GM13976 (cell line): Measurements from ENCODE around the gene CCDC34.

Source experiments
- DNase-seq: peaks from one replicate; pipeline ENCODE4 v3.0.0; 2012; ENCODE audit warnings: low spot score
- in situ Hi-C: fragments of 300-500 bp; cut with MboI; formaldehyde crosslinking; loops from one replicate; pipeline ENCODE4 v1.12.0; 2022; ENCODE audit warnings: low sequenced_read_pairs, mixed read lengths, inconsistent platforms; ENCODE audit not compliant: unreplicated experiment
- TF ChIP-seq, protein P1 (sequence below): IDR thresholded peaks from 2 replicates; pipeline ENCODE4 v1.5.1; 2012; ENCODE audit warnings: borderline replicate concordance, mild to moderate bottlenecking; ENCODE audit not compliant: insufficient read depth; ENCODE audit errors: extremely low read depth, missing control alignments, control extremely low read depth

CCDC34 gene

DNA sequence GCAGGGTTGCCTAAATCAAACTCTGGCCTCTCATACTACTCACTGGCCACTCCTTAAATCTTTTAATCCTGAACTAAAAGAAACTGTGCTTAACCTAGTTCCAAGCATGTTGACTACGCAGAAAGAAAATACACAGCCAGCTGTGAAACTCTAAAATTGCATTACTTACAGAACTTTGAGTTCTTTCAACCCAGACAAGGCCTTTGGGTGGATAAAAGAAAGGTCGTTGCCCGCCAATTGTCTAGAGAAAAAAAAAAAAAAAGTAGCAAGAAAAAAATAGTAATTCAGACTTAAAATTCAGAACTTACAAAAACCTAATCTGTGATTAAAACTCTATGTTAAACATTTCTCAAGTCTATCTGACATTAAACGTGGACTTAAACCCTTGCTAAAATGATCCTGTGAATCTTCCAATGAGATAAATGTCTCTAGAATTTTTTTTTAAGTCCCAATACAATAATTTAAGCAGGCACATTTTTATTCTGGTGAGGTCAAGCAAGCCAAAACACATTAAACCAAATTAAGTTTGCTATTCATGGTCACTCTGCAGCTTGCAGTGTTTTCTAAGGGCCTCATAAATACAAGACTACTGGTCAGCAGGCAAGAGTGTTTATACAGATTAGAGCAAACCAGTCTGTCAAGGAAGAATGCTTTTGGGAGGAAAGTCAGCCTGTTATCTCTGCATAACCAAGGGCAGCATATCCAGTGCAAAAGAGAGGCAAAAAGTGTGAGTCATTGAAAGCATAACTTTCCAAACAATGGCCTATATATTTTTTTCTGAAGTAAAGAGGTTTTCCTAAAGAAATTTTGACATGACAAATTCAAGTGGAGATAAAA lies 29.5 kb upstream of the CCDC34 start:
- DNase-seq, result no peak
- TF ChIP-seq, protein P1, sequence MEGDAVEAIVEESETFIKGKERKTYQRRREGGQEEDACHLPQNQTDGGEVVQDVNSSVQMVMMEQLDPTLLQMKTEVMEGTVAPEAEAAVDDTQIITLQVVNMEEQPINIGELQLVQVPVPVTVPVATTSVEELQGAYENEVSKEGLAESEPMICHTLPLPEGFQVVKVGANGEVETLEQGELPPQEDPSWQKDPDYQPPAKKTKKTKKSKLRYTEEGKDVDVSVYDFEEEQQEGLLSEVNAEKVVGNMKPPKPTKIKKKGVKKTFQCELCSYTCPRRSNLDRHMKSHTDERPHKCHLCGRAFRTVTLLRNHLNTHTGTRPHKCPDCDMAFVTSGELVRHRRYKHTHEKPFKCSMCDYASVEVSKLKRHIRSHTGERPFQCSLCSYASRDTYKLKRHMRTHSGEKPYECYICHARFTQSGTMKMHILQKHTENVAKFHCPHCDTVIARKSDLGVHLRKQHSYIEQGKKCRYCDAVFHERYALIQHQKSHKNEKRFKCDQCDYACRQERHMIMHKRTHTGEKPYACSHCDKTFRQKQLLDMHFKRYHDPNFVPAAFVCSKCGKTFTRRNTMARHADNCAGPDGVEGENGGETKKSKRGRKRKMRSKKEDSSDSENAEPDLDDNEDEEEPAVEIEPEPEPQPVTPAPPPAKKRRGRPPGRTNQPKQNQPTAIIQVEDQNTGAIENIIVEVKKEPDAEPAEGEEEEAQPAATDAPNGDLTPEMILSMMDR, result no peak
- in situ Hi-C loops, result no loop called here

DNA sequence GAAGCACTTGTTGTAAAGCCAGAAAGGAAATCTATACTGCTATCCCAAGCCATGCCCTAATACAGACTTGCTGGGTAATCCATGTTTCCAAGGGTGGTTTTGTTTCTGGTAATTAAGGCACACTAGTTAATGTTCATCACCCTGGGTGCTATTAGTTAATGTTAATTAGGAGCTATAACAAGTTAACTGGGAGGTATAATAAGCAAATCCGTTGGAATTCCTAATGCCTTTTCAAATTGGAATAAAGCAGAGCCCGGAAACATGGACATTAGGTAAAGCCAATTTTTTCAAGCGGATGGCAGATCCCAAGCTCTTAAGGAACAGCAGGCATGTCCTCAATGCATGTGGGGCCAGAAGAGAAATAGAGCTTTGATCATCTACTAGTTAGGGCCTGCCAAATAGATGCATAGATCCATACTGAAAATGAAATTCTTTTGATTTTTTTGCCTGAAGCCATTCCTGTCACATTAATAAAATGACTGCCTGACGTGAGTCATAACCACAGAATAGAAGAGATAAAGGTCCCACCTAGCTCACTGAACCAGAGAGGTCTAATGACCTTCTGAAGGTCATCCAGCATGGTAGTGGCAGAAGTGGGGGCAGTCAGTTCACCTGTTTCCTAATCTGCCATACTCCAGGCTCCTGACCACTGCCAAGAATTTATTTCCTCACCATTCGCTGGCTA lies 28.5 kb upstream of the CCDC34 start:
- no peak for DNase-seq
- TF ChIP-seq, protein P1, result no peak
- in situ Hi-C loops, result no loop called here

DNA sequence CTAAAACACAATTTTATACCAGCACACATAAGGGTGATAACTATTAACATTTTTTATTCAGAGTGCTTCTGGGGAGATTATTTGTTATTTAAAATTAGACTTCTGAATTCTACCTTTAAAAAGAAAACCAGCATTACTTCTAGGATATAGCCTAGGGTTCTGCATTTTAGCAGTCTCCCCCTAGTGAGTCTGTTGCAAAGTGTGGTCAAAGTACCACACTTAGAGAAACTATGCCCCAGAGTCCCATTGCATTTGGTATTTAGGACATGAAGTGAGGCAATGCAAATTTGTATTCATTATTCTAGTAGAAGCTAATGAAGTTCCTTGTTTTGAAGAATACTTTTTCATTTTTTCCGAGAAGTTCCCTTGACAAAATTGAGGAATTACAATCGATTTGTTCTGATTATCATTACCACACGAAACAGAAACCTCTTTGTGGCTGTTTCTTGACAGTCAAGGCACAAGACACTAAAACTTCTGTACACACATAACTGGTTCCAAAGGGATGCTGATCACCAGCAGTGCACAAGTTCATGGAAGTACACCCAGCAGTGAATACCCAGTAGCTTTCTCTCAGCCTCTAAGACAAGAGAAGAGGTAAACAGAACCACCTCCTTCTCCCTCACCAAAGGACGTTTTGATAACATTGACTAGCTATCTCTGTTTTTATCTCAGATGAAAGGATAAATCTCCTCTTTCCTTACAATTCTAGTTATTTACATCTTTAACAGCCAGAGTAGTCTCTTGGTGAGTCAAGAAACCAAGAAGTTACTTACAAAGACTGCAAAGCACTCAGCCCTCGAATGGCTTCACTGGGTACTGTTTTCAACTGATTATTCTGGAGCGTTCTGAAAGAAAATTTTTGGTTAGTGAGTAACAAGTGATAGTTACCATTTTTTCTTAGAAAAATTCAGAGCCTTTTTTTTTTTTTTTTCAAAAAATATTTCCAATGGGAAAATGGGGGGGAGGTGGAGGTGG lies 27.6 kb upstream of the CCDC34 start:
- no peak for DNase-seq
- TF ChIP-seq, protein P1, result no peak
- in situ Hi-C loops, result no loop called here

DNA sequence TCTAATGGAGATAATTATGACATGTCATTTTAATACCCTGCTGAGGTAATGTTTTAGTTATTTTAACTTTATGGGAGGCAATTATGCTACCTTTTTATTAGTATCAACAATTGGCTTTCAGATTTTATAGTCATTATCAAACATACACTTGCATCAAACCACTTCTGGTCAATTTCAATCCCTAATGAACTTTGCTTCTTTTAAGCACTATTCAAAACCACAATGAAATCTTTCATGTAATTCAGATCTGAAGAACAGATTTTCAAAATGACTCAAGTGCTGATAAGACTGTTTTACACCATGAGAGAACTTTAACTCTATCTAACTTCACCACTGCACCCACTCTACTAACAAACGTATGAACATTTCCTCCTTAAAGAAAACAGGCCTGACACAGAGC lies 25.9 kb upstream of the CCDC34 start:
- no peak for DNase-seq
- in situ Hi-C loops, result no loop called here
- TF ChIP-seq, protein P1, result no peak

DNA sequence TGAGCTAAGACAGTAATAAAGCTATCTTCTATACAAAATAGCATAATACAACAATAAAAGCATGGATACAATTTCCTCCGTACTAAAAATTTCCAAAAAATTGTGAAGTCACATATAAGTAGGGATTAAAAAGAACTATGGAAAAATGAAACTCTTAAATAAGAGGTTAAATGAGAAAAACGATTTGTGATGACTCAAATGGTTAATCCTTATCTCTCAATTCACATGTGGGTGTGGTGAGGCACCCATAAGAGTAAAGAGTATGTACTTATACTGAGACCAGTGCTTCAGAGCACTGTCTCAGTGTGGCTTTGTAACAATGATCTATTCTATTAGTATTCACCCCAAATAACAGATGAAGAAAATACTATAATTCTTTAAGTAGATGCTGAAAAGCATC lies 25.0 kb upstream of the CCDC34 start:
- TF ChIP-seq, protein P1, result no peak
- in situ Hi-C loops, result no loop called here
- DNase-seq, result no peak

DNA sequence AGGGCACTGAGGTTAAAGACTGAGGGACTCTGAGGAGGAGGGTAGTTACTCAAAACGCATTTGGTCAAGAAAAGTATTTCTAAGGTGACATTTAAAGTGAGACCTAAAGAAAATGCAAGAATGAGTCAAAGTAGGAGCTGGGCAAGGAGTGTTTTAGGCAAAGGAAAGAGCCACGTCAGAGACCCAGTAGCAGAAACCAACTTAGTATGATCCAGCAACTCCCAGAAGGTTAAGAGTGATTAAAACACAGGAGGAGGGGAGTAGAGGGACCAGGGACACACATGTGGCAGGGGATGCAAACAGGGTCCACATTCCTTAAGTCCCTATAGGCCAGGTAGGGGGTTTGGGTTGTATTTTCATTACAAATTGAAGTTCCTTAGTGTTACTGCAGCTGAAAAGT lies 24.3 kb upstream of the CCDC34 start:
- TF ChIP-seq, protein P1, result no peak
- DNase-seq, result no peak
- in situ Hi-C loops, result no loop called here
